ENCODE measurements around the gene MYO3B.

DNA sequence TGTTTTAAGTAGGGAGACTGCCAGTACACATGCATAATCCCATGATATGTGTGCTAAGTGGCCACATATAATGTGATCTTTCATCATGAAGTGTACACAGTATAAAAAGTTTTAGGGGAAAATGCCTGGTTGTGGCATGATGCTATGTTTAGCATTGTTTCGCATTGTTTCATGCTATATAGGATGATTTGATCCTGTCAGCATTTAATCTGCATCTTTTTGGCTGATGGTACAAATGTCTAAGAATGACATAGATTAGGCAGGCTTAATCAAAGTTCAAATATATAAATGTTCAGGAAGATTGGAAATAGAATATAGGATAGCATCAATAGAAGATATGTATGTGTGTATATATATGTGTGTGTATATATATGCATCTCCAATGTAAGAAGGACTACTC, 83.6 kb downstream of the MYO3B start:
- TF ChIP-seq POLR2A (IDR thresholded peaks at IDR 0.05; ENCODE audit: low read depth, low read length) (no peak), POLR2AphosphoS5 (IDR thresholded peaks at IDR 0.05; ENCODE audit: low read depth, low read length) (no peak), TAF1 (IDR thresholded peaks at IDR 0.05; ENCODE audit: low read depth, low read length) (no peak), SPI1 (IDR thresholded peaks at IDR 0.05; ENCODE audit: low read depth, low read length) (no peak), PAX5 (IDR thresholded peaks at IDR 0.05; ENCODE audit: insufficient read depth, low read length, severe bottlenecking) (no peak)

All from GM12891 (cell line).